ENCODE data around the gene CEP83. TPM values are rescaled to one million over a fixed set of nuclear protein-coding genes. Genes with fewer than 3 reads are reported as not detected.

CEP83 gene
- 16.5 TPM for total RNA-seq

DNA sequence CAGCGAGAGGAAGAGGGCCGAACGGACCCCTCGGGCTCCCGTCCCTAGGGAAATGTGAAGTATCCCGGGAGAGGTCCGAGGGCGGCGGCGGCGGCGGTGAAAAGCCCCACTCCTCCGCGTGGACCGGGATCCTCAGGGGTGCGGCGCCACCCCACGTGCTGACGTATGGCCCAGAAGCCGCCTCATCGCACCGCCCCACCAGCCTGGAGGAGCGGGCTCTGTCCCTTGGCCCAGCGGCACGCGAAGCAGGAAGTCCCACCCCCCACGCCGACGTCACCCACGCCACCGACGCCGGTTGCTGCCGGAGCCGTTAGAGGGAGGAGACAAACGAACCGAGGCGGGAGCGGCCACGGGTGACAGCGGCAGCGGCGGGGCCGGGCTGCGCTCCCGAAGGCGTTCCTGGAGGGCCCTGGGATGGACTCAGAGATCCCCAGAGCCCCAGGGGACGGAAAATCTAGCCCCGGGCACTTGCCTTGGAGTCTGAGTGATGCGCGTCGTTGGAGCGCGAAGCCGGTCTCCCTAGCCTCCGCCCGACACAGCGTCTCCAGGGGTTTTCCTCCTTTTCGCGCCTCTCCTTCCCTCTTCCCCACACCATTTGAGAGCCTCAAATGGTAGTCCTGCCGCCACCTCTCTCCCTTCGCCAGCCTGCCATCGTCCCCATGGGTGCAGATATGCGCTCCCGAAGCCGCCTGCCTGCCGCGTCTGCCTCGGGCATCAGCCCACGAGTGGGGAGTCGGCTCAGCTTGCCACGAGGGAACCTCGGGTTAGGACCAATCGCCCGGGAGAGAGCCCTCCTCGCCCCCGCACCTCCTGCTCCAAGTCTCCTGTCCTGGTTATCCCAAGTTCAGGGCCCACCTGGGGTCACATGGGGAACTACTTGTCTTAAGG lies at the start of gene CEP83:
Gene CEP83, minus strand, starts transcription at position 140 of the 888 bp plus-strand sequence. CDS start 47,377 bp downstream, outside the sequence.
- TF ChIP-seq POLR2A (IDR thresholded peaks at IDR 0.05) (peak in 1 of 2 donors; percentile 86), POLR2AphosphoS5 (IDR thresholded peaks at IDR 0.05; ENCODE audit: insufficient read depth in 1 of 2, low read depth in 1 of 2) (peak; percentile 79 to 98)
- TF ChIP-seq, protein P1, sequence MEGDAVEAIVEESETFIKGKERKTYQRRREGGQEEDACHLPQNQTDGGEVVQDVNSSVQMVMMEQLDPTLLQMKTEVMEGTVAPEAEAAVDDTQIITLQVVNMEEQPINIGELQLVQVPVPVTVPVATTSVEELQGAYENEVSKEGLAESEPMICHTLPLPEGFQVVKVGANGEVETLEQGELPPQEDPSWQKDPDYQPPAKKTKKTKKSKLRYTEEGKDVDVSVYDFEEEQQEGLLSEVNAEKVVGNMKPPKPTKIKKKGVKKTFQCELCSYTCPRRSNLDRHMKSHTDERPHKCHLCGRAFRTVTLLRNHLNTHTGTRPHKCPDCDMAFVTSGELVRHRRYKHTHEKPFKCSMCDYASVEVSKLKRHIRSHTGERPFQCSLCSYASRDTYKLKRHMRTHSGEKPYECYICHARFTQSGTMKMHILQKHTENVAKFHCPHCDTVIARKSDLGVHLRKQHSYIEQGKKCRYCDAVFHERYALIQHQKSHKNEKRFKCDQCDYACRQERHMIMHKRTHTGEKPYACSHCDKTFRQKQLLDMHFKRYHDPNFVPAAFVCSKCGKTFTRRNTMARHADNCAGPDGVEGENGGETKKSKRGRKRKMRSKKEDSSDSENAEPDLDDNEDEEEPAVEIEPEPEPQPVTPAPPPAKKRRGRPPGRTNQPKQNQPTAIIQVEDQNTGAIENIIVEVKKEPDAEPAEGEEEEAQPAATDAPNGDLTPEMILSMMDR (IDR thresholded peaks at IDR 0.05): no peak
- Histone ChIP-seq H3K4me1 (peaks cover 15% of the 10 kb centered on the region), H3K4me3 (peak within 1 kb of the TSS; percentile 71 to 90), H3K9me3 (no peaks in the 10 kb centered on the region), H3K27me3 (no peaks in the 10 kb centered on the region), H3K36me3 (no peaks in the 10 kb centered on the region), H3K27ac (peak within 1 kb of the TSS; percentile 92)
- DNase-seq (ENCODE audit: extremely low spot score in 2 of 2): peak in 1 of 2 donors; percentile 95
- intact Hi-C loops (cut with DNase I): no loop called here

- TF ChIP-seq POLR2A (IDR thresholded peaks at IDR 0.05): no peak
- no peak for TF ChIP-seq POLR2AphosphoS5 (IDR thresholded peaks at IDR 0.05; ENCODE audit: insufficient read depth in 1 of 2, low read depth in 1 of 2)
- TF ChIP-seq, protein P1 (IDR thresholded peaks at IDR 0.05): no peak
- Histone ChIP-seq H3K27ac (no peak overlapping the region), H3K36me3 (no peaks in the 10 kb centered on the region), H3K9me3 (no peaks in the 10 kb centered on the region), H3K4me1 (no peaks in the 10 kb centered on the region), H3K27me3 (no peaks in the 10 kb centered on the region), H3K4me3 (no peak overlapping the region)
- intact Hi-C loops (cut with DNase I): no loop called here
- DNase-seq (ENCODE audit: extremely low spot score in 2 of 2): no peak
These were observed 49.6 kb upstream of the CEP83 start for GRCh38 chr12:94509317-94509716.

DNA sequence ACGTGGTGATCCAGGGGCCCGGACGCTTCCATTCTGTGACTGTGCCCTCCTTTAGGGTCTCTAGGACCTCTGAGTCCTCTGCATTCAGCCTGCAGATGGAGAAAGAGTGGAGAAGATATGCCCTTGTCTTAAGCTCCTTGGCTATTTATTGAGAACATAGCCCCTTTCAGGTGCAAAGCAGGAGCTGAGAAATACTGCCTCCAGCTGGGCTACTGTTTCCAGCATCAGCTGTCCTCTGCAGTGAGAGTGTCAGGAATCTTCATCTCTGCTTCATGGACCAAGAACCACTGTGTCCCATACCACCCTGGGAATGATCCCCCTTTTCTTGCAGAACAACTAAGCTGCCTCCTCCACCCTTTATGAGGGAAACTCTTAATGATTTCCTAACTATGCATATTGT lies 47.8 kb upstream of the CEP83 start:
- TF ChIP-seq POLR2AphosphoS5 (IDR thresholded peaks at IDR 0.05; ENCODE audit: insufficient read depth in 1 of 2, low read depth in 1 of 2): no peak
- TF ChIP-seq, protein P1 (IDR thresholded peaks at IDR 0.05): no peak
- no peak for TF ChIP-seq POLR2A (IDR thresholded peaks at IDR 0.05)
- Histone ChIP-seq H3K4me3 (no peak overlapping the region), H3K9me3 (no peaks in the 10 kb centered on the region), H3K27me3 (no peaks in the 10 kb centered on the region), H3K27ac (no peak overlapping the region), H3K4me1 (no peaks in the 10 kb centered on the region), H3K36me3 (no peaks in the 10 kb centered on the region)
- intact Hi-C loops (cut with DNase I): no loop called here
- DNase-seq (ENCODE audit: extremely low spot score in 2 of 2): no peak

DNA sequence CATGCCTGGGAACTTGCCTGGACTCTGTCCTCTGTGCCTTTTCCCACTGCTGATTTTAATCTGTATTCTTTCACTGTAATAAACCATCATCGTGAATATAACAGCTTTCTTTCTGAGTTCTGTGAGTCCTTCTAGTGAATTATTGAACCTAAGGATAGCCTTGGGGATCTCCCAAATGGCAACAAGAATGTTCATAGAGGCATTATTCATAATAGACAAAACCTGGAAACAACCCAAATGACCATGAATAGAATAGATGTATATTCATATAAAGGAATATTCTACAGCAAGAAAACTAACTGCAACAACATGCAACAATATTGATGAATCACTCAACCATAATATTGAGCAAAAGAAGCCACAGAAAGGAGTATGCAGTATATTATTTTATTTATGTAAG lies 44.7 kb upstream of the CEP83 start:
- H3K27ac ChIP-seq: no peak overlapping the region
- TF ChIP-seq POLR2A (IDR thresholded peaks at IDR 0.05): no peak
- TF ChIP-seq POLR2AphosphoS5 (IDR thresholded peaks at IDR 0.05; ENCODE audit: insufficient read depth in 1 of 2, low read depth in 1 of 2): no peak
- TF ChIP-seq, protein P1 (IDR thresholded peaks at IDR 0.05): no peak

GRCh38 chr12:94503619-94504018 lies 44.0 kb upstream of the CEP83 start:
- intact Hi-C loops (cut with DNase I): no loop called here
- H3K27ac ChIP-seq: no peak overlapping the region

More for the DNA sequence above, 44.7 kb upstream of the CEP83 start:
- no peaks in the 10 kb centered on the region for H3K36me3 ChIP-seq
- H3K9me3 ChIP-seq: no peaks in the 10 kb centered on the region
- H3K27me3 ChIP-seq: no peaks in the 10 kb centered on the region
- H3K4me3 ChIP-seq: no peak overlapping the region
- intact Hi-C loops (cut with DNase I): no loop called here
- no peak for DNase-seq (ENCODE audit: extremely low spot score in 2 of 2)
- no peaks in the 10 kb centered on the region for H3K4me1 ChIP-seq

More at GRCh38 chr12:94503619-94504018, 44.0 kb upstream of the CEP83 start:
- no peak for DNase-seq (ENCODE audit: extremely low spot score in 2 of 2)
- H3K4me1 ChIP-seq: no peaks in the 10 kb centered on the region
- TF ChIP-seq, protein P1 (IDR thresholded peaks at IDR 0.05): no peak
- TF ChIP-seq POLR2AphosphoS5 (IDR thresholded peaks at IDR 0.05; ENCODE audit: insufficient read depth in 1 of 2, low read depth in 1 of 2) (no peak), POLR2A (IDR thresholded peaks at IDR 0.05) (no peak)
- H3K27me3 ChIP-seq: no peaks in the 10 kb centered on the region
- H3K36me3 ChIP-seq: no peaks in the 10 kb centered on the region
- H3K9me3 ChIP-seq: no peaks in the 10 kb centered on the region
- H3K4me3 ChIP-seq: no peak overlapping the region

All from vagina (tissue), 2 donors.